ENCODE measurements around the gene C2CD2L. TPM values are rescaled to one million over a fixed set of nuclear protein-coding genes. Genes with fewer than 3 reads are reported as not detected.
"Not testable (repeated sequence)": the region's sequence is repeated elsewhere in the genome, so short reads cannot be mapped to it uniquely, and the experiment has no call there.

C2CD2L gene
- total RNA-seq, 1 experiment from 2014 or later = 7.2 TPM

DNA sequence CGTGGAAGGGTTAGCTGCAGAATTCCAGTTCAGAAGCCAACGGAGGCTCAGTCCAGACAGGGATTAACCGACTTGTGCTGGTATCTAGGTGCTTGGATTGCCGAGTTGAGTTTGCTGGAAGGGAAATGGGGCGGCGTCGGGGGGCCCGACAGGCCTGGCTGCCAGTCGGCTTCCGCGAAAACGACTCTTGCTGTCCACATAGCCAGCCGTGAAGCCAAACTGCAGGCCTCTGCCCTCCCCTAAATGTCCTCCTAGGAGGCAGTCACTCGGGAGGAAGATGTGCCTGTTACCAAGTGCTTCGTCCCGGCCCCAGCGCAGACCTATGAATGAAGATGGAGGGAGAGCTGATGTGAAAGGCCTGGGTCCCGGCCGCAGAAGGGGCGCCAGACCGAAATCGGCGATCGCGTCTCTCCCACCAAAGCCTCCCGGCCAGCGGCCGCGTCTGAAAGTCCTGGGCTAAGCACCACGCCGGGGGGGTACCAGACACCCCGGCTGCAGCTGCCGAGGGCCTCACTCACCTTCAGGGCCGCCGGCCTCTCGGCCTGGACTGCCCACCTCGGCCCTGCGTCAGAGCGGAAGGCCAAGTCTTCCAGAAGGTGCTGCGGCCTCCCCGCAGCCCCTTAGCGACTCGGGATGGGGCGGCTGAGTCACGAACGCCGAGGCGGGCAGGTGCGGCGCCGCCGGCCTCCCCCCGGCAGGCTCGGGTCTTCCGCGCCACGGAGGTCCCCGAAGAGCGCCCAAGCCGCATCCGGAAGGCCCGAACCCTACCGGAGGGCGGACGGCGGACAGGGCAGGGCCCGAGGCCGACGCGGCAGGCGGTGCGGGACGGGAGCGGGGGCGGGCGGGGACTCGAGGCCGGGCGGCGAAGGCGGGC, 13.0 kb upstream of the C2CD2L start:
- DNase-seq (ENCODE audit: low spot score) = no peak

DNA sequence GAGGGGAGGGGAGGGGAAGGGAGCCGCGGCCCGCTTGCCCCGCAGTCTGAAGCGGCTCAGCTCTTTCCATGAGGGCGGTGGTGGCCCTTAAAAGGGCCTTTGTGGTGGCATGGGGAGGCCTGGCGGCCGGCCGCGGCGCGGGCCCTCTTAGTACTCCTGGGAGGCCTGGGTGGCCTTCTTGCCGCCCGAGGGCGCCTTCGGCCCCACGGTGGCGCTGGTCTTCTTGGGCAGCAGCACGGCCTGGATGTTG, 12.4 kb upstream of the C2CD2L start:
- DNase-seq (ENCODE audit: low spot score) = peak; percentile 26

DNA sequence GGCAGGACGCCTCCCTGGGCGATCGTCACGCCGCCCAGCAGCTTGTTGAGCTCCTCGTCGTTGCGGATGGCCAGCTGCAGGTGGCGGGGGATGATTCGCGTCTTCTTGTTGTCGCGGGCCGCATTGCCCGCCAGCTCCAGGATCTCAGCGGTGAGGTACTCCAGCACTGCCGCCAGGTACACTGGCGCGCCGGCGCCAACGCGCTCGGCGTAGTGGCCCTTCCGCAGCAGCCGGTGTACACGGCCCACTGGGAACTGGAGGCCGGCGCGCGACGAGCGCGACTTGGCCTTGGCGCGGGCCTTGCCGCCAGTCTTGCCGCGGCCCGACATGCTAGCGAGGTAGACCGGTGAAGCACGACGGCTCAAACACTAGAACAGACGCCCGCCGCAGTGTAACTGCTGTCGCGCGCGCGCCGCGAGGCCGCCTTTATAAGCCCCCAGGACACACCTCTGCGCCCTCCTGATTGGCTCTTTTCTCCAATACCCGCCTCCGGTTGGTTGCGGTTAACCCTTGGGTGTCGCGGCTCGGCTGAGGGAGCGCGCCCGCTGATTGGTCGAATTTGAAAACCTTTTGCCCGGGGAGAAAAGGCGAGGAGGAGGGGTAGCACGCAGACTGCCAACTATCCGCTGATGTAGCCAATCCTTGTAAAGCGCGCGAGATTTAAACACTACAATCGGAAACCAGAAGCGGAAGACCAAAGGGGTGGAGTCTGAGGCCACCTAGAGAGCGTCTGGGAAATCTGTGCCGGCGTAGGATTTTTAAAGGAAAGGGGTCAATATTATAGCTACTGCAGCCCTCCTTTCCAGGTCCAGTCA, 11.9 kb upstream of the C2CD2L start:
- peak; percentile 97 for DNase-seq (ENCODE audit: low spot score)

DNA sequence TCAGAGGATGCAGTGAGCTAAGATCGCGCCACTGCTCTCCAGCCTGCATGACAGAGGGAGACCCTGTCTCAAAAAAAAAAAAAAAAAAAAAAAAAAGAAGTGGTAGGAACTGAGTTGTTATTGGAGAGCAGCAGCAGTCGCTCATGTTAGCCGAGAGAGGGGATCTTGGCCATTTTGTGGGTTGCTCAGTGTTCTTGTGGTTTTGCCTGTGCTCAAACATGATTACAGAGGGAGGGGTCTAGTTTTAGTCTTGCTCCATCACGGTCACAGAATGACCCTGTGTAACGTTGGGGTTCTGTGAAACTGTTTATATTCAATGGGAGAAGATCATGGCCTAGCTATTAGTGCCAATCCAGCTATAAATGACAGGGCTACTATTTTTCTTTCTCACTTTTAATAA, 7.4 kb upstream of the C2CD2L start:
- DNase-seq (ENCODE audit: low spot score) = no peak

DNA sequence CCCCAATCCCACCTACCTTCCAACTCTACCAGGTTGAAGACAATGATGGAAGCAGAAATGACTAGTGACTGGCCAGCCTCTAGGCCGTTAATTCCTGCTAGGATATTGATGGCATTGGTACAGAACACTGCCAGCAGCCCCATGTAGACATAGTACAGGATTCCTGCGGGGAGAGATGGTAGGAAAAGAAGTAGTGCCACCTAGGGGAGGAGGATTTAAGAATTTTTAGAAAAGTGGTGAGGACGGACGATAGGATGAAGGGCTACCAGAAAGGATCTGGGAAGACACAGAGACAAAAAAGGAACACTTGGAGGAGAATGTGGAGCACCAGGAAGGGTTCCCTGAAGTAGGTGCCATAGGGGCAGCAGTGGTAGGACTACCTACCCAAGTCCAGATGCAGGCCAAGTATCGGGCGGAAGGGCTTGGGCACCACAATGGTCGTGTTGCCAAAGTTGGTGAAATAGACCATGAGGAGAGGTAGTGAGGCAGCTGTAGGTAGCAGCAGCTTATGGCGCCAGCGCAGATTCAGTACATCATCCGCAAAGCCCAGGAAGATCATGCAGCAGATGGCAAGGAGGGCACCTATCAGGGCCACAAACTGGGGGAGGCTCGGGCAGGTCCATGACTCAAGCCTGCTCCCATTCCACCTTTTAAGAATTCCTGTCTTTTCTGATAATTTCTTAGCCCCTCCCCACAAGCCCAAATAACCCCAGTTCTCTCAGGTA, 6.7 kb upstream of the C2CD2L start:
- peak; percentile 39 for DNase-seq (ENCODE audit: low spot score)

DNA sequence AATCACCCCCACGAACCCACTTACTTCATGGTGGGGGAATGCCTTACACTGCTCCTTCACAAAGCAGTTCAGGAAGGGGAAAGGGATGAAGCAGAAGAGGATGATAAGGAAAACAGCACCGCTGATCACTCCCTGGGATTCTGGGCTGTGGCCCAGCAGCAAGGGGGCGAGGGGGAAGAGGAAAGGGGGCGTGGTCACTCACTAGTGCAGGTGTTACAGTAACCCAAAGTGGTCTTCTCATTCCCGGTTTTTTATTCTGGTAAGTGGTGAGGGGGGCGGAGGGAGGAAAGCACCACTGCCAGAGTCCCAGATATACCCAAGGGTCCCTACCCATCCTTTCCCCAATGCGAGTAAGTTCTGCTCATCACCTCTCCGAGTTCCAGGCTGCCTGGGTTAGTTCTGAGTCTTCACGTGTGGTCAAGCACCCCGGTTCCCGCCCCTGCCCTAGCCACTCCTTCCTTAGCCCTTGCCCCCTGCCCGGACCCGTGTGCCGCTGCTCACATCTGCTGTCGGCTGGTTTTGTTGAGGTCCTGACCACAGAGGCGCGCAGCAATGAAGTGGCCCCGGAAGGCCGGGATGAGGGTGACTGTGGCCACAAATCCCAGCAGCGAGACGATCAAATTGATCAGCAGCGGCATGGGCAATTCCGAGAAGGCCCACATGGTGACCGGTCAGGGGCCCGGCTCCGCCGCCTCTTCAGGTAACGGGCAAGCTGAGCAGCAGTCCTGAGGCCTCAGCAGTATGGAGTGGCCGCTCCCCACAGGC, 6.0 kb upstream of the C2CD2L start:
- no peak for DNase-seq (ENCODE audit: low spot score)

DNA sequence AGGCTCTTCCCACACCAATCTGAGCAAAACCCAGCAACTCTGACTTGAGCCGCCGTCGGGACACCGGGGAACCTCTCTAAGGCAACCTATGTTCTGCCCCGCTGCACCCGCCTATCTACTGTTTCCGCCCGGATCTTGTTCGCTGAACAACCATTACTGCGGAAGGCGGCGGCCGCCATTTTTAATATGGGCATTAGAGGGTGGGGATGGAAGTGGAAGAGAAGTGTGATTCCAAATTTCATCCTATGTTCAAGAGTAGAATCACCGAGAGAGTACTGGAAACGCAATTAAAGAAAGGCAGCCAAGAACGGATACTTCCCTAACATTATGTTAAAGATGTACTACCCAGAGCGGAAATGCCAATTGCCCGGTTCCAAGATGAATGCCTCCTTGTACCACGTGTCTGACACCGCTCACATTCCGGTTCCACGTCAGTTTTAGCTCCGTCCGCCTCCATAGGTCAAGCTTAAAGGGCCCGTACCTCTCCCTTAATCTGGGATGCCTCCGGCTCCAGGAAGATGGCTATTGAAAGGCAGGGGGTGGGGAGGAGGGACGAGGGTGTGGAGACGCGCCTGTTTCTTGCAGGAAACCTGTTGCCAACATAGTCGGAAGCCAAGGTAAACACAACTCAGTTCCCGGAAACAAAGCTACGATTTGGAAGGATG, 5.3 kb upstream of the C2CD2L start, which contains the start of gene DPAGT1:
Gene DPAGT1, minus strand, starts transcription at position 95 of the 665 bp plus-strand sequence. CDS start 198 bp downstream, outside the sequence.
- peak; percentile 89 for DNase-seq (ENCODE audit: low spot score)

DNA sequence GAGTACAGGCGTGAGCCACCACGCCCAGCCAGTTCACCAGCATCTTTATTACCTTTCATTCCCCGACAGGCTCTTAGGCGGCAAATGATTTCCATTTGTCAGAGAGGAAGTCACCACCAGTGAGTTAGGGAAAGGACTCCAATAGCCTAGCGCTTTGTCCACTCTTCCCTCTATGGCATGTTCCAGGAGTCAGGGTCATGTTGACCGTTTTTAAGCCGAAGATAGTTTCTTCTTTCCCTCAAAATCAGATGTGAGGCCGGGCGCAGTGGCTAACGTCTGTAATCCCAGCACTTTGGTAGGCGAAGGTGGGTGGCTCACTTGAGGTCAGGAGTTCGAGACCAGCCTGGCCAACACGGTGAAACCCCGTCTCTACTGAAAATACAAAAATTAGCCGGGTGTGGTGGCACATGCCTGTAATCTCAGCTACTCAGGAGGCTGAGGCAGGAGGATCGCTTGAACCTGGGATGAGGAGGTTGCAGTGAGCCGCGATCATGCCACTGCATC, 3.9 kb upstream of the C2CD2L start:
- not testable (repeated sequence) for DNase-seq (ENCODE audit: low spot score)

DNA sequence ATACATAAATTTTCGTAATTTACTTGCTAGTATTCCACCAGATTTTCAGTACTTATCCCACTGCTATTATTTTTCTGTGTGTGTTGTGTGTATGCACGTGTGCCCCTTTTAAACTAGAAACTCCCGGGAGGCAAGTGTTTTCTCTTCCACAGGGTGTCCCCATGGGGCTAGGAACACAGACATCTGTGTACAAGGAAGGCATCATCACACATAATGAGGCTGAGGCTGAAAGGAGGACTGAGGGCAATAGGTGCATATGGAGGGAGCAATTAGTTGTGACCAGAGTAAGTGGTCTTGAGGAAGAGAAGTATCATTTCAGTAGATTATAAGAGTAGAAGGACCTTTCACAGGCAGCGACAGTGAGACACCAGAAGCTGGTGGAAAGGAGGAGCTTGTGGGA, 3.4 kb upstream of the C2CD2L start:
- no peak for DNase-seq (ENCODE audit: low spot score)

DNA sequence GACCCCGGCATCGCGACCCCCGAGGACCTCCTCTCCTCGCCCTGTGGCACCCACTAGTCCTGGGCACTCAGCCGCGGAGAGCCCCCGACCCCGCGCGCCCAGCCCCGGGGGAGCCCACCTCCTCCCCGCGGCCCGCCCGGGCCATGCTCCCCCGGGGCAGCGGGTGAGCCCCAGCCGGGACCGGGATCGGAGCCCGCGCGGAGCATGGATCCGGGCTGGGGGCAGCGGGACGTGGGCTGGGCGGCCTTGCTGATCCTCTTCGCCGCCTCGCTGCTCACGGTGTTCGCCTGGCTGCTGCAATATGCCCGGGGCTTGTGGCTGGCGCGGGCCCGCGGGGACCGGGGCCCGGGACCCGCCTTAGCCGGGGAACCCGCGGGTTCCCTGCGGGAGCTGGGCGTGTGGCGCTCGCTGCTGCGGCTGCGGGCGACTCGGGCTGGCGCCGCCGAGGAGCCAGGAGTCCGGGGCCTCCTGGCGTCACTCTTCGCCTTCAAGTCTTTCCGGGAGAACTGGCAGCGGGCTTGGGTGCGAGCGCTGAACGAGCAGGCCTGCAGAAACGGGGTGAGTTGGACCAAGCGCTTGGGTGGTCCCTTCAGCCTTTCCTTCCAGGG, 498 bp downstream of the C2CD2L start:
- DNase-seq (ENCODE audit: low spot score) = no peak

DNA sequence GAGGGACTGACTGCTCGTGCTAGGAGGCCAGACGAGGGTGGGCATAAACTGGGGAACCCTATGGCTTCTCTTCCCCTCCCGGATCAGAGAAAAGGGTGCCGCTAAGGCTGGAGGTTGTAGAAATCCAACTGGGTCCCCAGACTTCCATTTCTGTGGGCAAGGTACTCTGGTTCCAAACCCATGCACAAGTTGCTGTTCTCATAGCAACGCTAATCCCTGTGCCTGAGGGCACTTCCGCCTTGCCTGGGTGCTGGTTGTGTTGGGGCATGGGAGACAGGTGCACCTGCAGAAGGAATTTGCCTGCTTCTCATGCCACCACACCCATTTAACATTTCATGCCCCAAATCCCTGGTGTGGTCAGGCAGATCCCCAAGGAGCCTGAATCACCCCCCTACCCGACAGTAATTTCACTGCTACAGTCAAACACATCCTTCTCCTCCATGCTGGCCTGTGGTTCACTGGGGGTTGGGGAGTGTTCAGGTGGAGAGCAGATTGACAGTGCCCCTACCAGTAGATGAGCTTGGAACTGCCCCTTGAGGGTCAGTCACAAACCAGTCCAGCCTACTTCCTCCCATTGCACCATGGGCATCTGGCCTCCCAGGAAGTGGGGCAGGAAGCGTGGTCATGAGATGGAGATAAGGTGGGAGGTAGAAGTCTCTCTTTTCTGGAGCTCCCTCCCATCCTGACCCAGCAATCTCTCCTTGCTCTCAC, 1.2 kb downstream of the C2CD2L start:
- DNase-seq (ENCODE audit: low spot score) = peak; percentile 68

DNA sequence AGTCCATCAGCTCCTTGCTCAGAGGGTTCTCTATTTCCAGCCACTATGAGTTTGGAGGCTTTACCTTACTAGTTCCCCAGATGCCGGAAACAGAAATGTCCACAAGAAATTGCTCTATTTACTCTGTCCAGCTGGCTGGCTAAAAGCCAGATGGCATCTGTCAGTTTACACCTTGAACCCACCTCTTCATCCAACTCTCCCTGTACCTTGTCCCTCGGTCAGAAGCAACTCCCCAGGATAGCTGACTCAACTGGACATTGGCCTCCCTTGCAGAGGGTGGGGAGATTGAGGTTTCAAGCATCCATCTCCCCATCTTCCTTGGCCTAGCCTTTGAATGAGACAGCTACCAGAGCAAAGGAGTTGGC, 1.7 kb downstream of the C2CD2L start:
- DNase-seq (ENCODE audit: low spot score) = no peak

DNA sequence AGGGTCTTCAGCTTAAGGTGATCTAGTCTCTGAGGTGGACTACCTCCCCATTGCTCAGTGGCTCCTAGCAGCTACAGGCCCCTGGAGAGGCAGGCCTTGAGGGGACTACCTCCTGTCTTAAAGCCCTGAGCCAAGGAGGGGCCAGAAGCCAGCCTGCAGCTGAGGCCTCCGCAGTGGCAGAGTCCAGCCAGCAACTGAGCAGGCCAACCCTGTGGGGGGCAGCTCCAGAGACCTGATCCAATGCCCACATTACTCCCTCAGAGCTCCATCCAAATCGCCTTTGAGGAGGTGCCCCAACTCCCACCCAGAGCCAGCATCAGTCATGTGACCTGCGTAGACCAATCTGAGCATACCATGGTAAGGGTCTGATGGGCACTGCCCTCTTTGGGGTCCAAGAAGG, 2.7 kb downstream of the C2CD2L start:
- DNase-seq (ENCODE audit: low spot score) = no peak

DNA sequence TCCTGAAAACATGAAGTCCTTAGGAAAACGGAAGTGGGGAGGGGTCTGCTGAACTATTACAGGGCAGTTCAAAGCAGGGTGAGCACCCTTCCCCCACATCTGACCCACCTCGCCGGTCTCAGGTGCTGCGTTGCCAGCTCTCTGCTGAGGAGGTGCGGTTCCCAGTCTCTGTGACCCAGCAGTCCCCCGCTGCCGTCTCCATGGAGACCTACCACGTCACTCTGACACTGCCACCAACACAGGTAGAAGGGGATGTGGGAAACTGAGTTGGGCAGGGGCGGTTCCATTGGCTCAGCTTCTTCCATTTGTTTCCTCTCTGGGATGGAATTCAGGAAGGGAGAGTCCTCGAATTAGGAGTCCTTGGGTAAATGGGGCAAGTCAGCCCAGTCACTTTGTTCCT, 3.3 kb downstream of the C2CD2L start:
- no peak for DNase-seq (ENCODE audit: low spot score)

DNA sequence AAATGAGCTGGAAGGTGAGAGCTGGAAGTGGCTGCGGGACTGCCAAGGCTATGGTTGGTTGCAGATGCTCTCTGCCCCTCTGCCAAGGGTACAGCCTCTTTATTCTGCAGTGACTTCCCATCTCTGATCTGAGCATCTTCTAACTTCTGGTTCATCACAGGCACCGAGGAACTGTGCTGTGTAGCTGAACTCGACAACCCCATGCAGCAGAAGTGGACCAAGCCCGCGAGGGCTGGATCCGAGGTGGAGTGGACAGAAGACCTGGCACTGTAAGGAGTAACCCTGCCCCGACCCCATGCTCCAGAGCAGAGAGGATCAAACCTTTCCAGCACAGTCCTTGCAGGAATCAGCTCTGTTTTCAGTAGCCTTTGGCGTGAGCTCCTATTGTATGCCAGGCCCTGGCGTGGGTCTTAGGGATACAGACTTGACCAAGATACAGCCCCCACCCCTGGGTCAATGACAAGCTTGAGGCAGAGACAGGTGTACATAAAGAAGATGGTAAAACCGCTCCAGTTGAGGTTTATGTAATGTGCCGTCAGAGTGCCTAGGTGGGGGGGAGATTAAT, 4.3 kb downstream of the C2CD2L start:
- DNase-seq (ENCODE audit: low spot score) = no peak

DNA sequence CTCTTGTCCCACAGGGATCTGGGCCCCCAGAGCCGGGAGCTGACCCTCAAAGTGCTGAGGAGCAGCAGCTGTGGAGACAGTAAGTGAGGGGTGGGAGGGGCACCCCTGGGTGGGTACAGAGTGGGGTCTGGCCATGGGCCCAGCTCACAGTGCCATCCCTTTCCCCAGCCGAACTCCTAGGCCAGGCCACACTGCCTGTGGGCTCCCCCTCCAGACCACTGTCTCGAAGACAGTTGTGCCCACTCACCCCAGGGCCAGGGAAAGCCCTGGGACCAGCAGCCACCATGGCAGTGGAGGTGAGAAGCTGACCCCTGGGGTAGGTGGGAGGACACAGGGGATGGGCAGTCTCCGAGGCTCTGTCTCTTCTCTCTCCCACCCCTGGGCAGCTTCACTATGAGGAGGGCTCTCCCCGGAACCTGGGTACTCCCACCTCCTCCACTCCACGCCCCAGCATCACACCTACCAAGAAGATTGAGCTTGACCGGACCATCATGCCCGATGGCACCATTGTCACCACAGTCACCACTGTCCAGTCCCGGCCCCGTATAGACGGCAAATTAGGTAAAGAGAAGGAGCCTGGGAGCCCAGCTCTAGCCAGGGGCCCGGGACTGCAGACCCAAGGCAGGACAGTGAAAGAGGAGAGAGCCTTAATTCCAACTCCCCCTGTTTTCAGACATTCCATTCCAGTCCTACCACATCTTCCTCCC, 5.3 kb downstream of the C2CD2L start:
- DNase-seq (ENCODE audit: low spot score) = no peak

DNA sequence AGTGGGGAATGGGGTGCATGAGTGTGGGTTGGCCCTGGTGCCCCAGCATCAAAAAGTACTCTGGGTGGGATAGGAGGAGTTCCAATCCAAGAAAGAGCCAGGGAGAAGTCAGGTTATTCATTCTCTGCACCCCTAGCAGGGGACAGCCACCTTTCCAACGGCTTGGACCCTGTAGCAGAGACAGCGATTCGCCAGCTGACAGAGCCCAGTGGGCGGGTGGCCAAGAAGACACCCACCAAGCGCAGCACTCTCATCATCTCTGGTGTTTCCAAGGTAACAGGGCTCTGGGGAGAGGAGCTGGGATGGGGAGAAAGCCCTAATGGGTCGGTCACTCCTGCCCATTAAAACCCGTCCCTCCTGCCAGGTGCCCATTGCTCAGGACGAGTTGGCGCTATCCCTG, 6.6 kb downstream of the C2CD2L start:
- no peak for DNase-seq (ENCODE audit: low spot score)

DNA sequence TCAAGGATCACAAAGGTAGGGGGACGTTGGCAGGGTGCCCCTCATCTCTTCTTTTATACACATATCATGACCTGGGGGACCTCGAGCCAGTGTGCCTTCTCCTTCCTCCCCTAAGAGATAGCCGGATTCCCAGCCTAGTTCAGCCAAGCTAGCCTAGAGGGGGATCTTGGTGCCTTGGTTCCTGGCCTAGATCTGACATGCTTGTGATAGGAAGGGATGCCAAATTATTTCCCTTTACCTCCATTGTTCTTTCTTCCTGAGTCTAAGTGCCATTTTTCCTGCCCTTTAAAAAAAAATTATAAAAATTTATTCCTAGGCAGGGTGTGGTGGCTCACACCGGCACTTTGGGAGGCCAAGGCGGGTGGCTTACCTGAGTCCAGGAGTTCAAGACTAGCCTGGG, 7.2 kb downstream of the C2CD2L start:
- no peak for DNase-seq (ENCODE audit: low spot score)
